ENCODE data around the gene CRIP3. TPM values are rescaled to one million over a fixed set of nuclear protein-coding genes. Genes with fewer than 3 reads are reported as not detected.

The CRIP3 gene
- total and polyA plus RNA-seq, 2 of the 13 experiments (the other 11 are each of a cell fraction or from before 2014, with no cell fraction given): 6.3 to 9.3 TPM

DNA sequence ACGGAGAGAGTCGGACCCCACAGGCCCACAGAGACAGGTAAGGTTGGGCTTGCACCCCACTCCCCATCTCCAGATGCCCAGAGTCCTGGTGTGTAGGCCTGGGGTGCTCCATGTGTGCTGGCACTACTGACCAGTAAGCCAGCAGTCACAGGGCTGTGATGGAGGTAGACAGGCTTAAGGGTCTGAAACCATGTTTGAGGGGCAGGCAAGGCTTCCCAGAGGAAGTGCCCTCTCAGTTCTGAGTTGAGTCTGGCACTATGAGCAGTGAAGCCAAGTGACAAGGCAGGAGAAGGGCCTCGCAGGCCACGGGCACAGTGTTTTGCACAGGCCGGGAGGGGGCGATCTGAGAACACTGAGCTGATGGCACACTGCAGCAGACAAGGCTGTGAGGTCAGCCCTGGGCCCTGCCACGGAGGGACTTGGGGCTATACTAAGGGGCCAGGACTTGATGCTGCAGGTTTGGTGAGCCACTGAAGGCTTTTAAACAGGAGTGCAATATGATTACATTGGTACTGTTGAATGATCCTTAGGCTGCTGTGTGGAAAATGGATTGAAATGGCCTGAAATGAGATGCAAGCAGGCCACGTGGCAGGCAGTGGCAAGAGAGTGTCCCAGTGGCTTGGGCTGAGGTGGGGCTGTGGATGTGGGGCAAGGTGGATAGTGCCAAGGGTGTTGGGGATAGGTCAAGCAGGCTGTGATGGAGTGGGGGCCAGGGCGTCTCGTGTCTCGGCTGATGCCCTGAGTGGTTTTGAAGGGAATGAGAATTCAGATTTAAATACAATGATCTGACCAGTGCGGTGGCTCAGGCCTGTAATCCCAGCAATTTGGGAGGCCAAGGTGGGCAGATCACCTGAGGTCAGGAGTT lies 45.1 kb downstream of the CRIP3 start (continued):
- TF ChIP-seq, protein P1, sequence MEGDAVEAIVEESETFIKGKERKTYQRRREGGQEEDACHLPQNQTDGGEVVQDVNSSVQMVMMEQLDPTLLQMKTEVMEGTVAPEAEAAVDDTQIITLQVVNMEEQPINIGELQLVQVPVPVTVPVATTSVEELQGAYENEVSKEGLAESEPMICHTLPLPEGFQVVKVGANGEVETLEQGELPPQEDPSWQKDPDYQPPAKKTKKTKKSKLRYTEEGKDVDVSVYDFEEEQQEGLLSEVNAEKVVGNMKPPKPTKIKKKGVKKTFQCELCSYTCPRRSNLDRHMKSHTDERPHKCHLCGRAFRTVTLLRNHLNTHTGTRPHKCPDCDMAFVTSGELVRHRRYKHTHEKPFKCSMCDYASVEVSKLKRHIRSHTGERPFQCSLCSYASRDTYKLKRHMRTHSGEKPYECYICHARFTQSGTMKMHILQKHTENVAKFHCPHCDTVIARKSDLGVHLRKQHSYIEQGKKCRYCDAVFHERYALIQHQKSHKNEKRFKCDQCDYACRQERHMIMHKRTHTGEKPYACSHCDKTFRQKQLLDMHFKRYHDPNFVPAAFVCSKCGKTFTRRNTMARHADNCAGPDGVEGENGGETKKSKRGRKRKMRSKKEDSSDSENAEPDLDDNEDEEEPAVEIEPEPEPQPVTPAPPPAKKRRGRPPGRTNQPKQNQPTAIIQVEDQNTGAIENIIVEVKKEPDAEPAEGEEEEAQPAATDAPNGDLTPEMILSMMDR (CRISPR knock-in tag; IDR thresholded peaks at IDR 0.05): peak; percentile 100
- TF ChIP-seq SMC3 (IDR thresholded peaks at IDR 0.05; ENCODE audit: low read length): peak; percentile 97
- no peak for TF ChIP-seq FOXJ3 (CRISPR knock-in tag; IDR thresholded peaks at IDR 0.05; ENCODE audit: borderline replicate concordance)
- TF ChIP-seq, protein P2, sequence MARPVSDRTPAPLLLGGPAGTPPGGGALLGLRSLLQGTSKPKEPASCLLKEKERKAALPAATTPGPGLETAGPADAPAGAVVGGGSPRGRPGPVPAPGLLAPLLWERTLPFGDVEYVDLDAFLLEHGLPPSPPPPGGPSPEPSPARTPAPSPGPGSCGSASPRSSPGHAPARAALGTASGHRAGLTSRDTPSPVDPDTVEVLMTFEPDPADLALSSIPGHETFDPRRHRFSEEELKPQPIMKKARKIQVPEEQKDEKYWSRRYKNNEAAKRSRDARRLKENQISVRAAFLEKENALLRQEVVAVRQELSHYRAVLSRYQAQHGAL (CRISPR knock-in tag; IDR thresholded peaks at IDR 0.05; ENCODE audit: not compliant biosample characterization): no peak
- 0 out of 2 replicates have a peak, but pooled peaks have one; percentile 19 for TF ChIP-seq ZSCAN31 (CRISPR knock-in tag; IDR thresholded peaks at IDR 0.05; ENCODE audit: low read depth)
- peak; percentile 78; the same call in 1 of the 2 replicates for TF ChIP-seq ZNF782 (CRISPR knock-in tag; IDR thresholded peaks at IDR 0.05; ENCODE audit: borderline replicate concordance)
- no peak for TF ChIP-seq ZSCAN22 (CRISPR knock-in tag; IDR thresholded peaks at IDR 0.05)
- no peak for TF ChIP-seq ZNF629 (CRISPR knock-in tag; conservative IDR thresholded peaks at IDR 0.05)
- TF ChIP-seq CHCHD3 (CRISPR knock-in tag; IDR thresholded peaks at IDR 0.05): peak; percentile 71; the same call in 1 of the 2 replicates
- TF ChIP-seq, protein P3, sequence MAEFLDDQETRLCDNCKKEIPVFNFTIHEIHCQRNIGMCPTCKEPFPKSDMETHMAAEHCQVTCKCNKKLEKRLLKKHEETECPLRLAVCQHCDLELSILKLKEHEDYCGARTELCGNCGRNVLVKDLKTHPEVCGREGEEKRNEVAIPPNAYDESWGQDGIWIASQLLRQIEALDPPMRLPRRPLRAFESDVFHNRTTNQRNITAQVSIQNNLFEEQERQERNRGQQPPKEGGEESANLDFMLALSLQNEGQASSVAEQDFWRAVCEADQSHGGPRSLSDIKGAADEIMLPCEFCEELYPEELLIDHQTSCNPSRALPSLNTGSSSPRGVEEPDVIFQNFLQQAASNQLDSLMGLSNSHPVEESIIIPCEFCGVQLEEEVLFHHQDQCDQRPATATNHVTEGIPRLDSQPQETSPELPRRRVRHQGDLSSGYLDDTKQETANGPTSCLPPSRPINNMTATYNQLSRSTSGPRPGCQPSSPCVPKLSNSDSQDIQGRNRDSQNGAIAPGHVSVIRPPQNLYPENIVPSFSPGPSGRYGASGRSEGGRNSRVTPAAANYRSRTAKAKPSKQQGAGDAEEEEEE (CRISPR knock-in tag; IDR thresholded peaks at IDR 0.05; ENCODE audit: borderline replicate concordance): no peak
- TF ChIP-seq, protein P4, sequence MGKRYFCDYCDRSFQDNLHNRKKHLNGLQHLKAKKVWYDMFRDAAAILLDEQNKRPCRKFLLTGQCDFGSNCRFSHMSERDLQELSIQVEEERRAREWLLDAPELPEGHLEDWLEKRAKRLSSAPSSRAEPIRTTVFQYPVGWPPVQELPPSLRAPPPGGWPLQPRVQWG (CRISPR knock-in tag; IDR thresholded peaks at IDR 0.05; ENCODE audit: borderline replicate concordance, low read depth): no peak
- TF ChIP-seq, protein P5, sequence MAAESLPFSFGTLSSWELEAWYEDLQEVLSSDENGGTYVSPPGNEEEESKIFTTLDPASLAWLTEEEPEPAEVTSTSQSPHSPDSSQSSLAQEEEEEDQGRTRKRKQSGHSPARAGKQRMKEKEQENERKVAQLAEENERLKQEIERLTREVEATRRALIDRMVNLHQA (CRISPR knock-in tag; IDR thresholded peaks at IDR 0.05): no peak
- TF ChIP-seq, protein P6, sequence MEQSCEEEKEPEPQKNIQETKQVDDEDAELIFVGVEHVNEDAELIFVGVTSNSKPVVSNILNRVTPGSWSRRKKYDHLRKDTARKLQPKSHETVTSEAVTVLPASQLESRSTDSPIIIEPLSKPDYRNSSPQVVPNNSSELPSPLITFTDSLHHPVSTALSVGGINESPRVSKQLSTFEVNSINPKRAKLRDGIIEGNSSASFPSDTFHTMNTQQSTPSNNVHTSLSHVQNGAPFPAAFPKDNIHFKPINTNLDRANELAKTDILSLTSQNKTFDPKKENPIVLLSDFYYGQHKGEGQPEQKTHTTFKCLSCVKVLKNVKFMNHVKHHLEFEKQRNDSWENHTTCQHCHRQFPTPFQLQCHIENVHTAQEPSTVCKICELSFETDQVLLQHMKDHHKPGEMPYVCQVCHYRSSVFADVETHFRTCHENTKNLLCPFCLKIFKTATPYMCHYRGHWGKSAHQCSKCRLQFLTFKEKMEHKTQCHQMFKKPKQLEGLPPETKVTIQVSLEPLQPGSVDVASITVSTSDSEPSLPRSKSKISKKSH (CRISPR knock-in tag; IDR thresholded peaks at IDR 0.05; ENCODE audit: borderline replicate concordance): no peak
- peak; percentile 80; the same call in 1 of the 2 replicates for TF ChIP-seq MIER3 (CRISPR knock-in tag; IDR thresholded peaks at IDR 0.05; ENCODE audit: borderline replicate concordance)
- no peak for TF ChIP-seq RFX1 (IDR thresholded peaks at IDR 0.05)
- TF ChIP-seq ZNF660 (CRISPR knock-in tag; IDR thresholded peaks at IDR 0.05; ENCODE audit: borderline replicate concordance, low read depth): no peak
- TF ChIP-seq REPIN1 (CRISPR knock-in tag; IDR thresholded peaks at IDR 0.05; ENCODE audit: borderline replicate concordance, low read depth): peak; percentile 97
- TF ChIP-seq ZNF3 (CRISPR knock-in tag; IDR thresholded peaks at IDR 0.05): no peak
- TF ChIP-seq, protein P7, sequence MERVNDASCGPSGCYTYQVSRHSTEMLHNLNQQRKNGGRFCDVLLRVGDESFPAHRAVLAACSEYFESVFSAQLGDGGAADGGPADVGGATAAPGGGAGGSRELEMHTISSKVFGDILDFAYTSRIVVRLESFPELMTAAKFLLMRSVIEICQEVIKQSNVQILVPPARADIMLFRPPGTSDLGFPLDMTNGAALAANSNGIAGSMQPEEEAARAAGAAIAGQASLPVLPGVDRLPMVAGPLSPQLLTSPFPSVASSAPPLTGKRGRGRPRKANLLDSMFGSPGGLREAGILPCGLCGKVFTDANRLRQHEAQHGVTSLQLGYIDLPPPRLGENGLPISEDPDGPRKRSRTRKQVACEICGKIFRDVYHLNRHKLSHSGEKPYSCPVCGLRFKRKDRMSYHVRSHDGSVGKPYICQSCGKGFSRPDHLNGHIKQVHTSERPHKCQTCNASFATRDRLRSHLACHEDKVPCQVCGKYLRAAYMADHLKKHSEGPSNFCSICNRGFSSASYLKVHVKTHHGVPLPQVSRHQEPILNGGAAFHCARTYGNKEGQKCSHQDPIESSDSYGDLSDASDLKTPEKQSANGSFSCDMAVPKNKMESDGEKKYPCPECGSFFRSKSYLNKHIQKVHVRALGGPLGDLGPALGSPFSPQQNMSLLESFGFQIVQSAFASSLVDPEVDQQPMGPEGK (CRISPR knock-in tag; IDR thresholded peaks at IDR 0.05): peak; percentile 74
